Measurements from ENCODE around the gene PPP2R2B.

Gene PPP2R2B

DNA sequence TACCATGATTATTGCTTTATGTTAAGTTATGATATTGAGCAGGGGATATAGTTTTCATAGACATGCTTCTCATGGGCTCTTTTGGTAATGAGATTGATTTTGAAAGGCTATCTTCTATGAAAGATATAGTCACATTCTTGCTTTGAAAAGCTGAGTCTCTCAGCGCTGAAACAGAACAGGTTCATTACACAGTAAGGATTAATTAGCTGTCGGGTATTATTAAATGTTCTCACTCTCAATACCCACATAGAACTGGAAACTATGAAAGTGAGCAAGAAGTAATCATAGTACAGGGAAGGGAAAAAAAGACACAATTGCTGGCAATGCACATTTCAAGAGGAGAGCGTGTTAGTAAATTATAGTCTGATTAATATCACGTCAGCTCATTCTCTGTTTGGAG, 190.9 kb downstream of the PPP2R2B start:
- H3K4me3 ChIP-seq (replicated peaks; ENCODE audit: insufficient read depth, low read length) = no peak overlapping the region
- H3K27ac ChIP-seq (replicated peaks) = no peak overlapping the region
- H3K27me3 ChIP-seq (ENCODE audit: insufficient read depth, poor library complexity, severe bottlenecking) = peaks cover 2% of the 10 kb centered on the region
- DNase-seq (ENCODE audit: low read depth in 1 of 2, low spot score in 1 of 2) = no peak
- TF ChIP-seq REST (IDR thresholded peaks at IDR 0.05; ENCODE audit: insufficient replicate concordance, low read depth) (no peak), POLR2AphosphoS5 (IDR thresholded peaks at IDR 0.05; ENCODE audit: low read depth) (no peak), GABPA (IDR thresholded peaks at IDR 0.05; ENCODE audit: low read depth) (no peak), SPI1 (IDR thresholded peaks at IDR 0.05; ENCODE audit: borderline replicate concordance, low read depth) (no peak), CTCF (IDR thresholded peaks at IDR 0.05; ENCODE audit: insufficient read depth, low read length) (no peak)

DNA sequence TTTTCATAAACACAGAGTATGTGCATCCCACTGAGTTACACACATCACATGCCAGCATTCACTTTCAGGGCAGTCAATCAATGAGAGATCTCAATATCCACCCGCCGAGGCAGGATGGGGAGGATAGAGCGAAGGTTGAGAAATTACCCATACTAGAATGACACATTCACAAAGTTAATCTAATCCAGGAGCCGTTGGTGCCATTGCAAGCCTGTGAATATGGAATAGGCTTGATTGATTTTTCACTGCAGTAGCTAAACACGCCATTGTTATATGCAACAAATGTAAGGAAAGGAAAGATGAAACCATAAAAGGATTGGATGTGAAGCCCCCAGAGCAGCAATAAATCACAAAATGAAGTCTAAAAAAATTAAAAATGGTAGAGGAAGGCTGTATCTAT, 194.7 kb downstream of the PPP2R2B start:
- Histone ChIP-seq H3K4me3 (replicated peaks; ENCODE audit: insufficient read depth, low read length) (no peak overlapping the region), H3K27ac (replicated peaks) (no peak overlapping the region), H3K27me3 (ENCODE audit: insufficient read depth, poor library complexity, severe bottlenecking) (peaks cover 2% of the 10 kb centered on the region)
- DNase-seq (ENCODE audit: low read depth in 1 of 2, low spot score in 1 of 2) = no peak
- TF ChIP-seq CTCF (IDR thresholded peaks at IDR 0.05; ENCODE audit: insufficient read depth, low read length) (no peak), REST (IDR thresholded peaks at IDR 0.05; ENCODE audit: insufficient replicate concordance, low read depth) (no peak), GABPA (IDR thresholded peaks at IDR 0.05; ENCODE audit: low read depth) (no peak), POLR2AphosphoS5 (IDR thresholded peaks at IDR 0.05; ENCODE audit: low read depth) (no peak), SPI1 (IDR thresholded peaks at IDR 0.05; ENCODE audit: borderline replicate concordance, low read depth) (no peak)

DNA sequence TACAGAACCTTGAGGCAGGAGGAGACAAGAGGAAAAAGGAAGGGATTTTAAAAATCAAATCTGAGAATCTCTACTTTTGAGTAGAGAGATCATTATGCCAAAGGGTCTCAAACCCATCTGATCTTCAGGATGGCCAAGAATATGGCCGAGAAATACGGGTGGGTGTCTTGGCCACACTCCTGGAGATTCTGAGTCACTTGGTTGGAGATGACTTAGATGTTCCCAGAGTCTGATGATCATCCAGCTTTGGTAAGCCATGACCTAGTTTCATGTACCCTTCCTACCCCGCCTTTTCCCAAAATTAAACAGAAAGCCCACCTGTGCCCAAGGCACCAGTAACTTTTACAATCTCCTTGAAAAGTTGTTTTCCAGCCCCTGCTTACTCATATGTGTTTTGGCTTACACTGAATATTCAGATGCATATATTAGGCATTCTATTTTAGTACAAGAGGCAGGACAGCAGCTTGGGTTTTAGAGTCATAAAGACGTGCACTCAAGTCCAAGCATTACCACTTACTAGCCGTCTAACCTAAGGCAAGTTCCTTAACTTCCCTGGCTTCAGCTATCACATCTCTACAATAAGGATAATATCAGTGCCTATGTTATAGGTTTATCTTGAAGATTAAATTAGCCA, 195.5 kb downstream of the PPP2R2B start:
- no peak for DNase-seq (ENCODE audit: low read depth in 1 of 2, low spot score in 1 of 2)
- H3K27me3 ChIP-seq (ENCODE audit: insufficient read depth, poor library complexity, severe bottlenecking) = peaks cover 2% of the 10 kb centered on the region
- no peak overlapping the region for H3K4me3 ChIP-seq (replicated peaks; ENCODE audit: insufficient read depth, low read length)
- TF ChIP-seq GABPA (IDR thresholded peaks at IDR 0.05; ENCODE audit: low read depth) (no peak), CTCF (IDR thresholded peaks at IDR 0.05; ENCODE audit: insufficient read depth, low read length) (no peak), POLR2AphosphoS5 (IDR thresholded peaks at IDR 0.05; ENCODE audit: low read depth) (no peak), SPI1 (IDR thresholded peaks at IDR 0.05; ENCODE audit: borderline replicate concordance, low read depth) (no peak), REST (IDR thresholded peaks at IDR 0.05; ENCODE audit: insufficient replicate concordance, low read depth) (no peak)
- no peak overlapping the region for H3K27ac ChIP-seq (replicated peaks)
